GM12801 (cell line): ENCODE measurements around the gene ARCN1.

Experiments
- CTCF ChIP-seq: IDR thresholded peaks from one replicate; pipeline ENCODE4 v1.5.1; 2011; ENCODE audit warnings: control low read depth; ENCODE audit not compliant: insufficient read length; ENCODE audit errors: extremely low read depth

ARCN1 gene

DNA sequence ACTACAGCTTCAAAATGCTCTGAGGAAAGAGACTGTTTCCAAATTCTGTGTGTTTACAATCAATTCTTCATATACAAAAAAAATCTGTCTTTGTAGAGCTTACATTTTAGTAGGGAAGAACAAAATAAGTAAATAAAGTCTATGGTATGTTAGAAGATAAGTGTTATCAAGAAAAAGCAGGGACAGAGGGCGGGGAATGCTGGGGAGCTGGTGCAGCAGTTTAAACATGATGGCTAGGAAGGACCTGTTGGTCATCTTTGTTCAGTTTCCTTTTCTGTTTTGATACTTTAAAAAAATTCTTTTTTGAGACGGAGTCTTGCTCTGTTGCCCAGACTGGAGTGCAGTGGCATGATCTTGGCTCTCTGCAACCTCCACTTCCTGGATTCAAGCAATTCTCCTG is 25.1 kb upstream of the ARCN1 start:
- TF ChIP-seq CTCF = no peak

DNA sequence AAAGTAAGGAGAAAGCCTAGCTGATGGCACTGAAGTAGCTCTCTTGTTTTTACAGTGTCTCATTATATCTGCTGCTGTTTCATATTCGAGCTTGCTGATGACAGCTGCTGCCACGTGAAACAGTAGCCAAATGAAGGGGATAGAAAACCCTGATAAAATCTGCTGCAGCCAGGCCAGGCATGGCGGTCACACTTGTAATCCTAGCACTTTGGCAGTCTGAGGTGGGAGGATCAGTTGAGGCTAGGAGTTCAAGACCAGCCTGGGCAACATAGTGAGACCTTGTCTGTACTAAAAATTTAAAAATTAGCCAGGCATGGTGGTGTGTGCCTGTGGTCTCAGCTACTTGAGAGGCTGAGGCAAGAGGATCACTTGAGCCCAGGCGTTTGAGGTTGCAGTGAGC is 19.9 kb upstream of the ARCN1 start:
- no peak for TF ChIP-seq CTCF

DNA sequence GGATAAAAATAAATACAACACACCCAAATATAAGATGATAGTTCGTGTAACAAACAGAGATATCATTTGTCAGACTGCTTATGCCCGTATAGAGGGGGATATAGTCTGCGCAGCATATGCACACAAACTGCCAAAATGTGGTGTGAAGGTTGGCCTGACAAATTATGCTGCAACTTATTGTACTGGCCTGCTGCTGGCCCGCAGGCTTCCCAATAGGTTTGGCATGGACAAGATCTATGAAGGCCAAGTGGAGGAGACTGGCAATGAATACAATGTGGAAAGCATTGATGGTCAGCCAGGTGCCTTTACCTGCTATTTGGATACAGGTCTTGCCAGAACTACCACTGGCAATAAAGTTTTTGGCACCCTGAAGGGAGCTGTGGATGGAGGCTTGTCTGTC is 11.4 kb upstream of the ARCN1 start:
- no peak for TF ChIP-seq CTCF

GRCh38 chr11:118565051-118565450 is 7.2 kb upstream of the ARCN1 start:
- TF ChIP-seq CTCF = no peak

- TF ChIP-seq CTCF = no peak
Measured at GRCh38 chr11:118569670-118570069, 2.5 kb upstream of the ARCN1 start.

DNA sequence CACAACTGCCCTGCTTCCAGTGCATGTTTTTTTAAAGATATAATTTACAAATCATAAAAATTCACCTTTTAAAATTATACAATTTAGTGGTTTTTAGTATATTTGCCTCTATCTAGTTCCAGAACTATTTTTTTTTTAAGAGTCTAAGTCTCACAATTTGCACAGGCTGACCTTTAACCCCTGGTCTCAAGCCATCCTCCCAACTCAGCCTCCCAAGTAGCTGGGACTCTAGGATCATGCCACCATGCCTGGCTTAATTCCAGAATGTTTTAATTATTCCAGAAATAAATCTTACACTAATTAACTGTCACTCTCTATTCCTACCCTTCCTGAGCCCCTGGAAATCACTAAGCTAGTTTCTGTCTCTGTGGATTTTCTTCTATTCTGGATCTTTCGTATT is 1.4 kb upstream of the ARCN1 start:
- no peak for TF ChIP-seq CTCF

DNA sequence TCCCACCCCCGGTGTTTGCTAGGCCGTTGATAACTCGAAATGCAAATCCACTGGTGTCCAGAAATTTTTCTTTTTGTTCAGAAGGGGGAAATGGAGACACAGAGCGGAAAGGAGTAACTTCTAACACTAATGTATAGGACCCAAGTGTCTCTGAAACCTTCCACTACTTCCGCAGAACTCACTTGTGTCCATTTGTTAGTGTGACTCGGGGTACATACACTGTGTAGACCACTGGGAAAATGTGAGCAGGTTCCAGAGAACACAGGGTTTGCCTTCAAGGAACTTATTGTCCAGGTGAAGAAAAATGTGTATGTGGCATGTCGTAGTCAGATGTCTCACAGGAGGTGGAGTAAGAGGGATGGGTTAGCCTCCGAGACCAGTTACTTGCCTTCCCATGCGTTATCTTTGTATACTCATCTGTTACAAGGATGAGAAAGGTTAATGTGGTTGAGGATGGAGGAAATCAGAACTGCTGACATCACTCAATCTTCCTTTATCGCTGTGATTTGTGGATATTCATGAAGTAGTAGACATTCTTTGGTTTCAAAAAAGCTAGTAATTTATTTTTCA is 857 bp downstream of the ARCN1 start:
- no peak for TF ChIP-seq CTCF

- TF ChIP-seq CTCF = no peak
Measured at GRCh38 chr11:118574636-118575035, 2.4 kb downstream of the ARCN1 start.
